HEK293 (cell line): Measurements from ENCODE around the gene MOK.

Source experiments
- CTCF ChIP-seq: fragments of 450-650 bp; formaldehyde crosslinking; IDR thresholded peaks from 2 replicates; pipeline ENCODE4 v1.5.1; 2016; ENCODE audit warnings: missing biosample characterization, missing genetic modification characterization
- ELK4 ChIP-seq: IDR thresholded peaks from 2 replicates; pipeline ENCODE4 v1.6.1; 2011; ENCODE audit warnings: mild to moderate bottlenecking, low read depth, low read length, borderline replicate concordance
- ZNF311 ChIP-seq: fragments of 450-650 bp; formaldehyde crosslinking; IDR thresholded peaks from 2 replicates; pipeline ENCODE4 v1.5.1; 2017; ENCODE audit warnings: missing biosample characterization, missing genetic modification characterization, borderline replicate concordance
- ZNF670 ChIP-seq: fragments of 450-650 bp; formaldehyde crosslinking; IDR thresholded peaks from 2 replicates; pipeline ENCODE4 v1.5.1; 2016; ENCODE audit warnings: missing biosample characterization, missing genetic modification characterization, low read depth

GRCh38 chr14:102236026-102236425 is 68.9 kb downstream of the MOK start:
- TF ChIP-seq CTCF (tag by site-specific recombination), result no peak
- no peak for TF ChIP-seq ZNF311 (tag by site-specific recombination)
- no peak for TF ChIP-seq ZNF670 (tag by site-specific recombination)
- no peak for TF ChIP-seq ELK4
